HG02759 (cell line): ENCODE results near the gene LCP1.
"Not testable (repeated sequence)": the region's sequence is repeated elsewhere in the genome, so short reads cannot be mapped to it uniquely, and the experiment has no call there.

Experiments used
- ATAC-seq: cut with Tn5 transposase; IDR thresholded peaks from one replicate; pipeline ENCODE4 v1.9.1; 2021; ENCODE audit warnings: mild to moderate bottlenecking, moderate library complexity; ENCODE audit not compliant: unreplicated experiment

LCP1 gene

DNA sequence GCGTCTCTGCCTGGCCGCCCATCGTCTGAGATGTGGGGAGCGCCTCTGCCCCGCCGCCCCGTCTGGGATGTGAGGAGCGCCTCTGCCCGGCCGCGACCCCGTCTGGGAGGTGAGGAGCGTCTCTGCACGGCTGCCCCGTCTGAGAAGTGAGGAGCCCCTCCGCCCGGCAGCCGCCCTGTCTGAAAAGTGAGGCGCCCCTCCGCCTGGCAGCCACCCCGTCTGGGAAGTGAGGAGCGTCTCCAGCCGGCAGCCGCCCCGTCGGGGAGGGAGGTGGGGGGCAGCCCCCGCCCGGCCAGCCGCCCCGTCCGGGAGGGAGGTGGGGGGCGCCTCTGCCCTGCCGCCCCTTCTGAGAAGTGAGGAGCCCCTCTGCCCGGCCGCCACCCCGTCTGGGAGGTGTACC is 19.2 kb downstream of the LCP1 start:
- ATAC-seq, result not testable (repeated sequence)

DNA sequence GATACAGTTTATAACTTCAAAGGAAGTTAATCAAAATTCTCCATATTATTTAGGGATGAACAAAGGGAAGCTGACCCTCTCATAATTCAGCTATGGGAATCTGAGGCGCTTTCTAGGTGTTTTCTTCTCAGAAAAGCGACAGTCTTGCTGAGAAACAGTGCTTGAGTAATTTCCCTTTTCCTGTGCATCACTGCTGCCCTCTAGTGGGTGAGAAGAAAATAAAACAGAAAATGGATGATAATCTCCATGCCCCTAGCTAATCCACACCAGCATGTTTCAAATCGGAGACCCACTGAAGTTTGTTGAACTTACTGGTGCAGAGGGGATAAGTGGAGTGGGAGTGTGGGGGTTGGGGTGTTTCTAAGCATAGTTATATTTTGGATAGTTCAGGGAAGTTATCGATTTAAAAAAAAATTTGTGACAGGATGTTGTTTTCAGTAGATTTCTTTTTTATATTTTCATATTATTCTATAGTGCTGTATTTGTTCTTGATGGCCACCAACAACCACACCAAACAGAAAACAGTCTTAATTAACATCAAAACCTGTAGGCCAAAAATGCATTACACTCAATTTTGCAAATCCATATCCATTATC is 21.4 kb downstream of the LCP1 start:
- ATAC-seq, result peak; percentile 54

DNA sequence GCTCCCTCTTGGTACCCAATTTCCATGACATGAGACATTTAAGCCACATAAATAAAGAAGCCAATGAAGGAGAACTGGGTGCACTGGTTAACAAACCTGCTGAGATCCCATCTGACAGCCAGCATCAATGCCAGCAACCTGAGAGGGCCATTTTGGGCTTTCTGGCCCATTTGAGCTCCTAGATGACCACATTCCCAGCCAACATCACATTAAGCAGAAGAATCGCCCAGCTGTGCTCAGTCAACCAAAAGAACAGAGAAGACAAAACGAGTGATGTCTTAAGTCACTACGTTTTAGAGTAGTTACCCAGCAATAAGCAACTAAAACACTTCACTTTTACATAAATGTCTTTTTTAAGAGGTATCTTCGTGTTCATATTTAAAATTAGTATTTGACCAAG is 21.9 kb downstream of the LCP1 start:
- ATAC-seq, result no peak

DNA sequence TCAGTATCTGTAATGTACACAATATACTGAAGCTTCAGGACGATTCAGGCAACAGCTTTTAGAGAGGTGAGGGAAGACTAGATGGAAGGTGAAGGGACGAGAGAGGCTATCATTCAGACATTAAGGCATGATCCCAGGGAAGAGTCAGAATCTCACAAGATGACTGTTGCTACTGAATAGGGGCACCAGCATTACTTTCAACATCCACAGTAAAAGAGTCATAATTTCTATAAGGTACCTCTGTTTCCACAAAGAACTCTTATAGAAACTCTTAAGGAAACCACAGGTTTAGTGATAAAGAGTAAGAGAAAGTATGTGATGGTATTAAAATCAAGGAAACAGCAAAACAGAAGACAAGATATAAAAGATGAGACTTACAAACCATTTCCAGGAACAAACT is 23.0 kb downstream of the LCP1 start:
- no peak for ATAC-seq

DNA sequence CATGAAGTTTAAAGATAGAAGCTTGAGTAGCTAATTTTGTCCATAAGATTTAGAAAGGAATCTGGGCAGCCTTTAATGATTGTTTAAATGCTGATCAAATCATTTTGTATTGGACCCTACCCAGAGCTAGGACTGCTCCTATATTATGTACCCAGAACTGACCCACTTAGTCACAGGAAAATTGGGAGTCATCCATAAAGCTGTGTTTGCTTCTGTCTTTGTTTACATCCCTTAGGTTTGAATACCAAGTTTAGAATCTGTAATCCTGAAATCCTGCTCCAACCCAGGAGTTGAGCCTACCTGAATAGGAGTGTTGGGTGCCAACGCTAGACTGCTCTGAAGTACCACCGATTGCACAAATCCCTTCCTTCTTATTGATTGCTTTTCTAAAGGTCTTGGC is 23.8 kb downstream of the LCP1 start:
- ATAC-seq, result no peak

DNA sequence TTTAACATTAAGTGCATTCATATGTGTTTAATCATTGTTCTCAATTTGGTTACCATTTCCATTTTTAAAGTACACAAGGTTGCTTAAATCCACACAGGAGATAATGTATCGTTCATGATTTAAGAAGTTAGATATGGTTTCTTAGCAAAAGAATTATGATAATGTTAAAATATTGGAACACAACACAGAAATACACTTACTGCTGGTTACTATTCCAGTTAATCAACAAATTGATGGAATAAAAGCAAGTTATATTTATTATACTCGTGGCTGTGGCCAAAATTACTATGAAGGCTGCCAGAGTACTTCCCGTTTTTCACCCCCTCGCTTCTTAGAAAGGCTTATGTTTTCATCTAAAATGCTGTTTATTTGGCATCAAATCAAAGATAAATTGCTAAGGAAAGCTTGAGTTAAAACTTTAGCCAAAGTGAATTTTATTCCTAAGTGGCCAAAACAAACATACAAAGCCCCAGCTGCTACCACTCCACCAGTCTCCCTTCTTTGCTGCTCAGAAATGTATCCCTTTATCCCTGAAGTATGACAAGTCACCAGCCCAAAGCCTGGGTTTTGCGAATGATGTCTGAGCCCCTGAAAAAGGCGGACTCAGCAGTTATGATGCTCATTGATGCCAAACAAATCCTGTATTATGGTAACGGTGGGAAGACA is 27.7 kb downstream of the LCP1 start:
- no peak for ATAC-seq

DNA sequence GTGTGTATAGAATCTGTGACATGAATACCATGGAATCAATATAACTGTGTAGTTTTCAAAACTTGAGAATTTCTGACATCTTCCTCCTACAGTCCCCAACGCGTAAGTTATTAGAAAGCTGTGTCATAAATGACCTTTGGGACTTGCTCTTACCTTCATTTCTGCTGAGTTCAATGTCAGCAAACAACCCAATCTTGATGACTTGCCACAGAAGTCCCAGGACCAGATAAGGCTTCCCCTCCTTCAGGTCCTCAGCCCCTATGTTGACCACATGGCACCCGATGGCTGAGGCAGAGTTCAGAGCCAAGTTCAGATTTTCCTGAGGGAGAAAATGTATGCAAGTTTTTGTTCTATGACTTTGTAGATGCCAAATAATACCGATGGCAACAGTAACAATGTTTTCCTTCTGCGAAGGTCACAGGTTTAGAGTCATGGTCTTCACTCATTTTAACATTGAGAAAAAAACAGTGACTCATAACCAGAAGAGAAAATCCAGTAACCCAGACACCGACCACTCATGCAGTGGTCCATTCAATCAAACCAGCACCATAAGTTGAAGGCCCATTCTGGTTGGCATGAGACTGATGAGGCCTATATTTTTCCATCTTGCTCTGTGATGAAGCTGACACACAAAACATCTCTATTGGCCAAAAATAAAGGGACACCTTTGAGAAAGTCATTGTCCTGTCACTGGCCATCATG is 29.2 kb downstream of the LCP1 start:
- no peak for ATAC-seq

DNA sequence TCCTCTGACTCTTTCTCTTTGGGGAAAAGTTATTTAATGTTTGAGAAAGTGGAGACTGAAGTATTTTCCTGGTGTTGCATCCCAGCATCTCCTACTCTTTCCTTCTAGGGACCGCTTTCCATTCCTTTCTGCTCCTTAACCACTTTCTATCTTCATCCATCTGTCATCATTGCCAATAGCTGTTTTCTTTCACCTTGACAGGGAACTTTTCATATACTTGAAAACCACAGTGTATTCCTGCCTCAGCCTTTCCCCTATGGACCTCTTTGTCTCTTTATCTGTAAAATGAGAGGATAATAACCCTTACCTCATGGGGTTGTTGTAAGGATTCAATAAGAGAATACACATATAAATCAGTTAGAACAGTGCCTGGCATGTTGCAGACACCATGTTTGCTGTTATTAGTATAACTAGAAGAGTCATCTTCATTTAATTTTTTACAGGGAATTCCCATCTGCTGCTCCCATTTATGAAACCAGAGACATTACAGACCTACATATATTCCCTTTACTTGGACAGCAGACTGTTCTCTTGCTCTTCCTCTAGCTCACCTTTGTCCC is 31.8 kb downstream of the LCP1 start:
- no peak for ATAC-seq

DNA sequence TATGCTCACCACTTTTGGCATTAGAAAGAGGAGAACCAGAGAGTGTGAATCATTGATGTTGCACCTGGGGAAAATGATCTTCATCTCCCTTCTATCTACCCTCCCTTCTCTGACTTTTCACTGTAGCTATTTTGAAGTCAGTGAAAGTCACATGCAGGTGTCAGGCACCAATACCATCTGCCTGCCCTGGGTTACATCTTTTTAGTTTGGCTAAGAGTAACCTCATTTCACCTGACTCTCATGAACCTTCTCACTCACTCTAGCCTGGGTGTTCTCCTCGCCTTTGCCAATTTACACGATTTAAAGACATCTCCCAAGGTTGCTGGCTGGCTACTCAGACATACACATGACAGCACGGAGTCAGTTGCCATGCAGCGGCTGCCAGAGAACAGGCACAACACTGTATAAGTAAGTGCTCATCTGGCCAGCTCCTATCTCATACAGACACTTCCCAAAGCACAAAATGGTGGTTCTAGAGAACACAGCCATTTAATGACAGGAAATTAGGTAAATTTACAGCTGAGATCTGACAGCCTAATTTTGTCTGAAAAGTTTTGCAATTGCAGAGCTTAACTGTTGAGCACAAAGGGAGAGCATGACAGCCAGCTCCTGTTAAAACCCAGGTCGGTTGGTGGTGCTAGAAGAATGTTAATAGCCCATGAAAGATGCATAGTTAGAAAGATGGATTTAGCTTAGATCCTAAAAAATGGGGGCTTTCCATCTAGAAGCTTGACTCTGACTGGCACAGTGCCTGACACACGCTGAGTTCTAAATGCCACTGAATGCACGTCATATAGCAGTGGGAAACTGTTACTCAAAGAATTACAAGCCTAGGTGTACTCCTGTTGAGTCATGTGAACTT is 32.5 kb downstream of the LCP1 start:
- peak; percentile 29 for ATAC-seq

DNA sequence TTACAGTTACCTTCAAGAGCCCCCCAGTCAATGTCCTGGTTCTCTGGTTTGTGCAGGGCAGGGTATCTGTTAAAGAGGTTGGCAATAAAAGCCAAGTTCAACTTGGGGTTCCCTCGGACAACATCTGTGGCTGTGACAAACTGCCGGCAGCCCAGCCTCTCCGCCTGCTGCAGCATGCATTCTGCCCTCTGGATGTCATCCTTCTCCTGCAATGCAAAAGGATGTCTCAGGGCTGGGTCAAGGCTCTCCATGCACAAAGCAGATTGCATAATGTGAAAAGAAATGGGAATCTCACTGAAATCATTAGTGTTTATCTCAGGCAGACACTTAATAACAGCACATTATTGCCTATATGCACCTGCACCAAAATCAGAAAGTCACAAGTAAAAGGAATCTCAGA is 35.1 kb downstream of the LCP1 start:
- no peak for ATAC-seq

DNA sequence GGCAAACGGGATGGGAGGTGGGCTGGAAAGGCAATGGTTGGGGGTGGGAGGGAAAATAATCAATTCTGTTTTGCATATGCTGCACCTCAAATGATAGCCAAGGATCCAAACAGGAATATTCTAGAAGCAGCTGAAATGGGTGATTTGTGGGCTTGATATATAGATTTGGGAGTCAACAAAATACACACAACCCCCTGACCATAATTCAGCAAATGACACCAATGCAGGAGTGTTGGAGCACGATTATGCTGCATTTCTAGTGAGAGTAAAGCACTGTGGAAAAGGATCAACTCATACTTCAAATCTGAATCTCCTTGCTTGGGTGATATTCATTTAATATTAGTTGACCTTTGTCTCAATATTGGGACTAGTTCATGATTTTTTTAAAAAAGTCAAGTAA is 36.0 kb downstream of the LCP1 start:
- ATAC-seq, result no peak

DNA sequence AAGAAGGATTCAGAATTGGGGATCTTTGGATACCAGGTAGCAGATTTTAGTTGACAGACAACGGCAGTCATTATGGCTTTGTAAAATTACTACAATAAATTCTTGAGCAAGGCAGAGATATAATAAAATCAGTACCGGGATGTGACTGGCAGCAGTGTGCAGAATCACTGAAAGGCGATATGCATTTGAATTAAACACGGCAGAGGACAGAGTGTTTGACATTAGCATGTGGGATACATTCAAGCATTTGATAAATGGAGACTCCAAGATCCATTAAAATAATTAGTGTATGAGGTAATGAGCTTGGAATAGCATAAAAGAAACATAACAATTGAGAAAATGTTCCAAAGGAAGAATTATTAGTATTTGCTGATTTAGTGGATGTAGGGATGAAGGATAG is 36.8 kb downstream of the LCP1 start:
- ATAC-seq, result no peak

DNA sequence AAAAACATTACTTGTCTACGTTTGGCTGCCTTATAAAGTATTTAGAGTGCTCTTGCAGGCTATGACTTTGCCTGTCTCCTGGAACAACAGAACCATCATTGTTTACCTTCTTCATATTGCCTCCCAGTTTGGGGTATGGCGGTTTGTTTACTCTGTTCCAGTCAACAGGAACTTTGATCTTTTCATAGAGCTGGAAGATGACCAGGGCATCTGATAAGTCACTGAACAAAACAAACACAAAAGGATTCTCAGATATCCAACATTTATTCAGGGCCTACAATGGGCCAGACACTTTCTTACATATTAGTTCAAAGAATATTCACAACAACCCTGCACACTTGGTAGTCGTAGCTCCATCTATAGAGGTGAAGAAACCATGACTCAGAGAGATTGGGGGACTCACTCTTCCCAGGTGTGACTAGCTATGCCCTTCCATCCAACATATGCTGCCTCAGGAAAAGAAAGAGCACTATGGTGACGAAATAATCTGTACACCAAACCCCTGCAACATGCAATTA is 38.7 kb downstream of the LCP1 start:
- ATAC-seq, result no peak

DNA sequence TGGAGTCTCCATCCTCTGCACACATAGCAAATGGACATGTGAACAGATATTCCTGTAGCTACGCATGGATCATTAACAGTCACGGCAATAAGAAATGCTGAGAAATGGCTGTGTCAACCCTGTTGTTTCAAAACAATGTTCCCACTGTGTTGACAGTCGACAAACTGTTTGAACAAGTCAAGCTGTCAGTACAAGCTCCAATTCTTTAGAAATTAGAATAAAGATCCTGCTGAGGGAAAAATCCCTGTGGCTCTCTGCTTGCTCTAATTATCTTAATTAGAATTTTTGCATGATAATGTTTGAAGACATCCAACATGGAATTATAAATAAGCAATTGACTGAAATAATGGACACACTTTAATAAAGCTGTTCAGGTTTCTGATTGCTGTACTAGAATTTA is 39.2 kb downstream of the LCP1 start:
- no peak for ATAC-seq

DNA sequence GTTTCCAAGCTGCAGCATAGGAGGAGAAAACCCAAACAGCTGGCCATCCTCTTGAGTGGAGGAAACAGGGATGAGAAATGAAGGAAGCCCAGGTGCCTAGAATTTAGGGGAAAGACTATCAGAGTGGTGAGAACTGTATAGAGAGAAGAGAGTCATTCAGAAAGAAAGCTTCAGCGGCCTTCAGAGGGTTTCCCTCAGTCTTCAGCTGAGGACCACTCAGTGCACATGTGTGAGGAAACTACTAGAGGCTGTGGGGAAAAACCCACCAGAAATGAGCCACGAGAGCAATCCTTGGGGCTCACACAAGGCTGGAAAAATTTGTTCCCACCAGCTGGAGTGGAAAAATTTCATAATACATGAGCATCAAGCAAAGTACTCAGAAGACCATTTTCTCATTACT is 41.9 kb downstream of the LCP1 start:
- no peak for ATAC-seq

DNA sequence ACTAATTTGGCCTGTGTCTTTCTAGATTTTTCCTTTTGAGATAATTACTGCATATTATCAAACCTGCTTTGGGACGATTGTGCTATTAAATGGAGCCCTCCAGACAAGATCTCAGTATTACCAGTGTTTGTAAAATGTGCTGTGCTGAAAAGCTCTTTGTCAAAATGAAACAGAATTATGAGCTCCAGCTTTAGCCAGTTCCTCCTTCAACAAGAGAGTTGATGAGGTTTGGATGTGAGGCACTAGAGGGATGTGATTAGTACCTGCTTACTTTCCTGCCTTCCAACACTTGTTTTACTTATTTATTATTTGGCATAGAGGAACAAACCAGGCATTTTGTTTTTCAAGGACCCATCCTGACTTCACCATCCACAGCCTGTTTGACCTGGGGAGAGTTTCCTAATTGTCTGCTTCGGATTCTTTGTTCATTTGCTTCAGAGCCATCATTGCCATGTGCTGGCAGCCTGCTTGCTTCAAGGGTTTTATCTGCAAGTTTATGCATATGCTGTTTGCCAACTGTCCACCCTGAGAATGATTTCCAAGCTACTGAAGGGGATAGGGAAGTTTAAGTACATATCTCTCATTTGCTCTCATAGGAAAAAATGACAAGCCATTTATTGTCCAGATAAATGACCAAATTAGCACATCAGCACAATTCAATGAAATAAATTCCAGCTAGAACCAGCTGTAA is 44.2 kb downstream of the LCP1 start:
- ATAC-seq, result no peak

DNA sequence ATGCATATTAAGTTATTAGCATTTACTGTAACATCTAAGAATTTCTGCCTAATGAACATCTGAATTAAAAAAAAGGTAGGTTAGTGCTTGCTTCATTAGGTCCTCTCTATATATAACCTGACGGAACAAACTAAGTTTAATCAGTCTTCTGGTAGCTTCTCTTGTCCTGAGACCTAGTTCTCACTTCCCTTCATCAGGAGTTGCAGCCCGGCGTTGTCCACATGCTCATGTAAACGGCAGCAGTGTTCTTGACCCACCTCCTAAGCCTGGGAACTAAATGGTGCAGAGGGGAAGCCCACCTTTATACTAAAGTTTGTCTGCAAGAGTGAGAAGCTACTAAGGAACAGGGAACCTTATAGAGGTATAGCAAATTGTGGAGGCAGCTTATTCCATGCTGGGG is 45.3 kb downstream of the LCP1 start:
- no peak for ATAC-seq

DNA sequence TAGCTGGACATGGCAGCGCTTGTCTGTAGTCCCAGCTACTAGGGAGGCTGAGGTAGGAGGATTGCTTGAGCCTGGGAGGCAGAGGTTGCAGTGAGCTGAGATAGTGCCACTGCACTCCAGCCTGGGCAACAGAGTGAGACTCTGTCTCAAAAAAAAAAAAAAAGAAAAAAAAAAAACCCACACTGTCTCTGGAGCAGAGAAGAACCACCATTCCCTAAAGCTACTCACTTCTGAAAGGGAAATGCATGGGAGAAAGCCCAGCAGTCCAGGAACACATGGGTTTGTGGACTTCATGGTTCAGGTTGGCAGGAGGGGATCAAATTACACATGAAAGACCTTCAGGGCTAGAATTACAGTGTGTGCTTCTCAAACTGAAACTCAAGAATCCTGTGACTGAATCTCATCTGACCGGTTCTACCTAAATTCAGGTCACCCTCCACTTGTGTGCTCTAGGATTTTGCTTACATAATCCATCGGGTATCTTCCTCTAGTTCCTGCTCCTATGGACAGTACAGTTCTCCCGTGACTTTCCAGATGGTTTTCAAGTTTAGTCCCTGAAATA is 46.9 kb downstream of the LCP1 start:
- no peak for ATAC-seq

DNA sequence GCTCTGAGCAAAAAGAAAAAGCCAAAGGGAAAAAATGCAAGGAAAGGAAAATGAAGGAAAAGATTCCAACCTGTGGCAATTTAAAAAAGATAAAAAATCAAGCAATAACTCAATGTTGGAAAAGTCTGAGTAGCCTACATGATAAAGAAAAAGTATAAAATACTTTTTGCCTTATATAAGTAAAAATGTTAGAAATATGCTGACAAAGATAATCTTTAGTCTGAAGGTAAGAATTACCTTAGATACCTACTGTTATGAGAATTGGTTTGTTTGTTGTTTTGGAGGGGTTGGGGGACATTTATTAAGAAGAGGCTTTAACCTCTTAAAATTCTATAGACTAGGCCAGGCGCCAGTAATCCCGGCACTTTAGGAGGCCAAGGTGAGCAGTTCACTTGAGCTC is 47.5 kb downstream of the LCP1 start:
- ATAC-seq, result no peak

DNA sequence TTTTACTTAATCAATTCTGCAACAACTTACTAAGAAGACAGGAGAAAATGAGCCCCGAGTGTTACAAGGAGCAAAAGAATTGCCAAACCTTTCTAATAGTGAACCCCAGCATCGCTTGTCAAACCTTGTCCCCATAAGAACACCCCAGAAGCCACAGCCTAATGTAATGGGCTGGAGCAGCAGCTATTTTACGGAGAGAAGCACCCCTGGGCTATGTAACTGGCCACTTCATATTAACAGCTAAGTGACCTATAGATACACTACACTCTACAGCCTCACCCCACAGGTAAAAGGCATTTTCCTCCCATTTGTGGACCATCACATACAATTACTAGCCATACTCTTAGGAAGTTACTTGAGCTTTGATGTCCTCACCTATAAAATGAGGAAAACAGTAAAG is 49.9 kb downstream of the LCP1 start:
- ATAC-seq, result no peak
